Kidney epithelial cell (primary cell): ENCODE data around the gene LGR6. TPM values are rescaled to one million over a fixed set of nuclear protein-coding genes. Genes with fewer than 3 reads are reported as not detected.
A peak's percentile ranks its signal among the peaks of the same experiment; 100 is the strongest.

Experiments used
- DNase-seq: peaks from one replicate; pipeline ENCODE4 v3.0.0-alpha.2; 2010; ENCODE audit warnings: low read depth
- H3K27me3 ChIP-seq: 2 replicates; pipeline ENCODE4 v1.6.0; 2011; ENCODE audit warnings: low read length; ENCODE audit not compliant: control insufficient read depth, insufficient read depth
- H3K36me3 ChIP-seq: 2 replicates; pipeline ENCODE4 v1.5.1; 2011; ENCODE audit warnings: low read length; ENCODE audit not compliant: control insufficient read depth, insufficient read depth
- H3K4me3 ChIP-seq: 2 replicates; pipeline ENCODE4 v1.5.1; 2011; ENCODE audit warnings: low read depth, mild to moderate bottlenecking, control low read depth, low read length
- CTCF ChIP-seq: IDR thresholded peaks from 2 replicates; pipeline ENCODE4 v1.5.1; 2011; ENCODE audit warnings: mild to moderate bottlenecking, moderate library complexity, low read length, control low read depth, inconsistent platforms; ENCODE audit not compliant: insufficient read depth, poor library complexity, severe bottlenecking
- total RNA-seq: library from RNA; depleted of rRNA; stranded (reverse); fragments of >200 nt; gene quantifications from 2 replicates; pipeline ENCODE4 v1.2.3, GENCODE V29; 2015

Gene LGR6
- total RNA-seq, 1 donor from 2014 or later: 0.08 TPM

- H3K36me3 ChIP-seq: no peaks in the 10 kb centered on the region
- peak; percentile 56 for TF ChIP-seq CTCF
- peak overlapping the region; percentile 21 for H3K4me3 ChIP-seq
- DNase-seq: no peak
- peaks cover 64% of the 10 kb centered on the region for H3K27me3 ChIP-seq
Observed at GRCh38 chr1:202213361-202214088, 19.9 kb downstream of the LGR6 start.

GRCh38 chr1:202214089-202214843 lies 20.7 kb downstream of the LGR6 start:
- H3K4me3 ChIP-seq: peak overlapping the region; percentile 21
- H3K36me3 ChIP-seq: no peaks in the 10 kb centered on the region
- no peak for TF ChIP-seq CTCF
- no peak for DNase-seq
- H3K27me3 ChIP-seq: peaks cover 62% of the 10 kb centered on the region

- Histone ChIP-seq H3K36me3 (no peaks in the 10 kb centered on the region), H3K4me3 (no peak overlapping the region), H3K27me3 (peaks cover 62% of the 10 kb centered on the region)
- DNase-seq: no peak
- no peak for TF ChIP-seq CTCF
Observed at GRCh38 chr1:202215472-202216130, 22.0 kb downstream of the LGR6 start.

GRCh38 chr1:202216691-202217090 lies 23.1 kb downstream of the LGR6 start:
- Histone ChIP-seq H3K36me3 (no peaks in the 10 kb centered on the region), H3K27me3 (peaks cover 58% of the 10 kb centered on the region), H3K4me3 (no peak overlapping the region)
- TF ChIP-seq CTCF: no peak
- DNase-seq: no peak

- no peak for TF ChIP-seq CTCF
- H3K36me3 ChIP-seq: no peaks in the 10 kb centered on the region
- no peak for DNase-seq
- no peak overlapping the region for H3K4me3 ChIP-seq
- H3K27me3 ChIP-seq: peaks cover 52% of the 10 kb centered on the region
Observed at GRCh38 chr1:202217516-202217915, 23.9 kb downstream of the LGR6 start.
